GM21423 (cell line): Measurements from ENCODE around the gene FHIP1A.
"Not testable (repeated sequence)": the region's sequence is repeated elsewhere in the genome, so short reads cannot be mapped to it uniquely, and the experiment has no call there.

Experiments
- ATAC-seq: cut with Tn5 transposase; IDR thresholded peaks from one replicate; pipeline ENCODE4 v1.9.1; 2021; ENCODE audit warnings: mild to moderate bottlenecking, moderate library complexity; ENCODE audit not compliant: unreplicated experiment

Gene FHIP1A

GRCh38 chr4:151408630-151409469 lies at the start of gene FHIP1A:
TSS of gene FHIP1A (plus strand) at chr4:151409176. CDS start at chr4:151566260, 157,084 bp downstream.
- ATAC-seq: peak; percentile 70

- no peak for ATAC-seq
Observed at GRCh38 chr4:151359576-151359975, 49.4 kb upstream of the FHIP1A start.

- no peak for ATAC-seq
Observed at GRCh38 chr4:151361126-151361525, 47.9 kb upstream of the FHIP1A start.

- ATAC-seq: no peak
Observed at GRCh38 chr4:151361966-151362365, 47.0 kb upstream of the FHIP1A start.

- ATAC-seq: peak; percentile 98
Observed at GRCh38 chr4:151362404-151363164, 46.4 kb upstream of the FHIP1A start.

- no peak for ATAC-seq
Observed at GRCh38 chr4:151376540-151376939, 32.4 kb upstream of the FHIP1A start.

- no peak for ATAC-seq
Observed at GRCh38 chr4:151389311-151389710, 19.7 kb upstream of the FHIP1A start.

GRCh38 chr4:151389799-151390198 lies 19.2 kb upstream of the FHIP1A start:
- not testable (repeated sequence) for ATAC-seq

GRCh38 chr4:151395873-151396272 lies 13.1 kb upstream of the FHIP1A start:
- no peak for ATAC-seq

- no peak for ATAC-seq
Observed at GRCh38 chr4:151400343-151400742, 8.6 kb upstream of the FHIP1A start.

- no peak for ATAC-seq
Observed at GRCh38 chr4:151401739-151402138, 7.2 kb upstream of the FHIP1A start.

- ATAC-seq: no peak
Observed at GRCh38 chr4:151402145-151402865, 6.7 kb upstream of the FHIP1A start.

GRCh38 chr4:151403656-151404055 lies 5.3 kb upstream of the FHIP1A start:
- ATAC-seq: no peak

GRCh38 chr4:151404802-151405201 lies 4.2 kb upstream of the FHIP1A start:
- ATAC-seq: not testable (repeated sequence)

GRCh38 chr4:151407018-151407417 lies 2.0 kb upstream of the FHIP1A start:
- ATAC-seq: no peak

- ATAC-seq: peak; percentile 89
Observed at GRCh38 chr4:151407466-151408379, 1.3 kb upstream of the FHIP1A start.

GRCh38 chr4:151408380-151408629 lies 671 bp upstream of the FHIP1A start:
- ATAC-seq: peak; percentile 3

GRCh38 chr4:151409470-151410313 lies 716 bp downstream of the FHIP1A start:
- ATAC-seq: no peak

- no peak for ATAC-seq
Observed at GRCh38 chr4:151415978-151416377, 7.0 kb downstream of the FHIP1A start.

- ATAC-seq: no peak
Observed at GRCh38 chr4:151417164-151417571, 8.2 kb downstream of the FHIP1A start.
